ENCODE measurements around the gene LBR.

The LBR gene

GRCh38 chr1:225462714-225463574 lies 35.1 kb upstream of the LBR start:
- FAIRE-seq, result no peak

DNA sequence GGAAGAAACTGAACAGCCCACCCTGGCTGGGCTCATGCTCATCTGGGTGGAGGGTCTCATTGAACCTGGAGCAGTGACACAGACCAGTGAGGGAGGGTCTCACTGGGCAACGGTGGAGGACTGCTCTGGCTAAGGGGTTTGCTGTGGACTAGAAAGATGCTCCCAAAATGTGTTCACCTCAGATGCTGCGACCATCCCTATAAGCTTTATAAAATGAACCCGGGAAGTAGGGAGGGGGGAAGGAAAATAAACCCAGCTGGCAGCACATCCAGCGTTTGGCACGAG lies 34.5 kb upstream of the LBR start:
- FAIRE-seq, result no peak

- no peak for FAIRE-seq
These were observed 33.9 kb upstream of the LBR start for GRCh38 chr1:225461533-225462428.

- FAIRE-seq, result no peak
These were observed 33.1 kb upstream of the LBR start for GRCh38 chr1:225460737-225461532.

DNA sequence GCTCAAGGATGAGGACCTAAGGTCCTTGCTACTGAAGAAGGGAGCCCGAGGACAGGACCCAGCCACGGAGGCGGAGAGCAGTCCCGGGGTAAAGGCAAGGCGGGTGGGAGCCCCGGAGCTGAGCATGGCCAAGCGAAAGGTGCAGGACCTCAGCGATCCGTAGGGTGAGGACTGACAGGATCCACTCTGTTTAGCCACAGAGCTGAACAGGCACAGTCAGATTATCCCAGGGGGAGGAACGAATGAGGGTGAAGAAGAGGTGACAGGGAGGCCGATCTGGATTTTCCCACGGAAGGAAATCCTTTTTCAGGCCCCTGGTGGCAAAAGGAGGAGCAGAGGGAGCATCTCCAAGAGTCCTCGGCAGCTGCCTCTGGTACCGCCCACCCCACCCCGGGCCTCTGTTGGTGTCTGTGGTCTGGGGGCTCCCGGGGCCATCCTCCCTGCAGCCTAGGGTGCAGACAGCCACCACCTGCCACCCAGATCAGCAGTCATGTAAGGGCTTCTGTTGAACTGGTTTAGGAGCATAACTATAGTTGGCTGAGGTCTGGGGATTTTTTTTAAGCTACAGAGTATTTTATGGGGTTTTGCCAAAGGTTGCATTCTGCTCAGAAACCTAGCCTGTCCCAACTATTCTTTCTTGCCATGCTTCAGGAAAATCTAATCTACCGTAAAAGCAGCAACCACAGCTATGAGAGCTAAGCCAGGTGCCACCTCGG lies 32.3 kb upstream of the LBR start:
- FAIRE-seq, result no peak

- no peak for FAIRE-seq
These were observed 30.4 kb upstream of the LBR start for GRCh38 chr1:225458222-225458631.

DNA sequence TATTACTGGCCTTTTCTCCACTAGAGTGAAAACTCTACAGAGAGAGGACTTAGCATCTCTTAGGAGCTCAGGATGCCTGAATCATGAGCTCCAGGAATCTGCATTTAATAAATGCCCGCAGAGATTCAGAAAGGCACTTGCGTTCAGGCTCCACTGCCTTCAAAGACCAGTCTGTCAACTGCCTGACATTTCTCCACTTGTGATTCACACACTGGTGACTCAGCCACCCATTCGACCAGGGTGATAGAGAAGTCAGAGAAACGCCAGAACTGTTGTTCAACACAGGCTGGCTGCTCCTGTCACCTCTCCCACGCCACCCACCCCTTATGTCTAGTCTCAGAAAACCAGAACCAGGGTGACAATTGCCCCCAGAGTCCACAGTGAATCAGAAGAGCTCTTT lies 26.9 kb upstream of the LBR start:
- FAIRE-seq, result no peak

DNA sequence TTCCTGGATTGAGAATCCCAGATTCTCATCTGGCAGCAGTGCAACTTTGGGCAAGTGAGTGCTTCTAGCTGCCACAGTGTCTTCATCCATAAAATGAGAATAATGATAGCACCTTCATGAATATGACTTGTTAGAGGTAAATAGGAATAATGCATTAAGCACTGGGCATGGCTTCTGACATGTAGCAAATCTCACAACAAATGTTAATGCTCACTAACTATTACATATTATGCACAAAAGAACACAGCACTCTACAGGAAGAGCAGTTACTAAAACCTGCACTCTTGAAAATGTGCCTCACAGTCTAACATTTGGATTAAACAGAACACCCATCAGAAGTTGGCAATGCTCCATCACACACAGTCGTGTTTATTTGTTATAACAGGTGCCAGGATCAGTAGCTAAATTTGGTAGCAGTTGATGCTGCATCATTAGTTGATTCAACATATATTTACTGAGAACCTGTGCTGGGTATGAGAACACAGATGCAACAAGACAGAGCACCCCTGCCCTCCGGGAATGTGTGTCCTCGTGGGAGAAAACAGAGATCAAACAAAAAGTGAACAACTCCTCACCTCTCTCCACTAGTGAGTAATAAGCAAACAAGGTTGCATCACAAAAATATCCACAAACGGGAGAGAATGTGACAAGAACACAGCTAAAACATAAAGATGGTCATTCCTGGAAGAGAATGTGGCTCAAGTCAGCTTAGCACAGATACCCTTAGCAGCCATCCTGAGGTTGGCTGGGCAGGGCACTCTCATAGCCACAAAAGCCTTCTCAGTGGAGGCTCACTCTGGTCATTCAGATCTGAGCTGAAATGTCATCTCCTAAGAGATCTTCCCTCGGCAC lies 26.2 kb upstream of the LBR start:
- FAIRE-seq, result no peak

- FAIRE-seq, result no peak
These were observed 24.1 kb upstream of the LBR start for GRCh38 chr1:225451840-225452515.

DNA sequence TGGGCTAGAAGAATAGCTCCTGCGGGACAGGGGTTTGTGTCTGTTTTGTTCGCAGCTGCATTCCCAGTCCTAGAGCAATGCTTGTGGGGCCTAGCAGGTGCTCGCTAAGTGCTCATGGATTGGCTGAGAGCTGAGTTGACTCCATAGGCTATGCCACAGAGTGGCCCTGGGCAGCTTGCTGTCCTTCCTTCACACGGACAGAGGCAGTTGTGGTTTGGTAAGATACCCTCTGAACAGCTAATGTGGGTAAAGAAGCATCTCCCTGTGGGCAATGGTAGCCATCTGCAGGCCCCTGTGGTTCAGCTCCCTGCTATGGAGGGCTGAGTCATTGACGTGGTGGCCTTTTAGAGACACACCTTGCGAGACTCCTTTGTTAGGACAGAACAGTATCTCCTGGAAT lies 23.5 kb upstream of the LBR start:
- FAIRE-seq, result no peak

- FAIRE-seq, result no peak
These were observed 22.8 kb upstream of the LBR start for GRCh38 chr1:225450491-225451191.

DNA sequence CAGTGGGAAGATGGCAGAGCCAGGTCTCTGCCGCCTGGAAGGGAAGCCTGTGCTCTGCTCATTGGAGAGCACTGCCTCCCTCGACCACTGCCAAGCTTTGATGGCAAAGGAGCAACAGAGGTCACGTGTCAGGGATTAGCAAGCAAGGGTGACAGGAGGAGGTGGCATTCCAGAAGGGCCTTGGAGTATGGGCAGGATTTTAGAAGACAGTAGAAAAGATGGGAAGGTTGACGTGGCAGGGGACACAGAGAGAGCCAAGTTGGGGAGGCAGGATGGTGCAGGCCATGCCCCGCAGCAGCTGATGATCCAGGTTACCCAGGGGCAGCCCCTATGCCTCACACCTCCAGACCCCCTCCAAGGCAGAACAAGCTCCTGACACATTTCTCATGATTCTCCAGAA lies 21.9 kb upstream of the LBR start:
- no peak for FAIRE-seq

- no peak for FAIRE-seq
These were observed 21.4 kb upstream of the LBR start for GRCh38 chr1:225449261-225449660.

- no peak for FAIRE-seq
These were observed 20.4 kb upstream of the LBR start for GRCh38 chr1:225448146-225448805.

DNA sequence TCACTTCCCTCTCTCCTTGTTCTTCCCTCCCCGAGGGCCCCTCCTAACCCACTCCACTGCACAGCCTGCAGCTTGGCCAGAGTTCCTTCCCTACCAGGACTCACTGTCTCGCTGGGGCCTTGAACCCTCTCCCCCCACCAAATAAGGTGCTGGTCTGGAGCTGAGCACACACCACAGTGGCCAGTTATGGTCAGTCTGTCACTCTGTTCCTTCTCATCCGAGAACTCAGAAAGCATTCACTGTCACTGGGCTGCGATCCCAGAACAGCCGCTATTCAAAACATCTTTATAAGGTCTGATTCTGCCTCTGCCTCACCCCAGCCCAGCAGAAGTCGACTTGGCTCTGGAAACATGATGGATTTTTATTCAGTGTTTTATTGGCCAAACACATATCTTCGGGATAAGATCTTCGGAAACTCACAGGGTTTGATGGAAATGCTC lies 19.8 kb upstream of the LBR start:
- no peak for FAIRE-seq

DNA sequence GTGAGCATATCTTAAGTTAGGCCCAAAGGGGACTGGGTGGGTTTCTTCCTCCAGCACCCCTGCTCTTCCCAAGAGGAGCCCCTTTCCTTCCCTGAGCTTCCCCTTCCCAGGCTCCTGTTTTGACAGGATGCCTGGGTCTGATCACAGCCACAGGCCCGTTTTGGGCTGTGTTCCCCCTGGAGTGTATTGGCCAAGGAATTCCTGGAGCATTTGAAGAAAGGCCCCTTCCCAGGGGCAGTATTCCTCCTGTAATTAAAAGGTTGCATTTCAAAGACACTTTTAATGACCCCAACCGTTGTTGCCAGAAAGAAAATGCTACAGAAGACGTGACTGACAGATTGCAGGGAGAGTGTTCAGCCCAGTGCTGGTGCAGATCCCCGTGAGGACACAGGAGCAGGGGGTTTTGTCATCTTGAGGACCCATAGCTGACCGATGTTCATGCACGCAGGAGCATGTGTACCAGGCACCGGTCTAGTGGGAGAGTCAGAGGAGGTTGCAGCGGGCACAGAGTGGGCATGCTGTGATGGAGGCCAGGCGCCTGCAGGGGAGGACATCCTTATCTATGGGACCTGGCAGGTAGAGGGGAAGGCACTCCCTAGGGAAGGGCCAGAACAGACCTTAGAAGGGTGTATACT lies 19.3 kb upstream of the LBR start:
- no peak for FAIRE-seq

- no peak for FAIRE-seq
These were observed 18.7 kb upstream of the LBR start for GRCh38 chr1:225446595-225446960.

- no peak for FAIRE-seq
These were observed 18.1 kb upstream of the LBR start for GRCh38 chr1:225445639-225446594.

Measured in TTC549 (cell line).